WI38 (cell line): ENCODE results near the gene MME.

Experiments
- H3K4me3 ChIP-seq: 2 replicates; pipeline ENCODE4 v1.5.1; 2011; ENCODE audit warnings: low read depth, mild to moderate bottlenecking, control low read depth, low read length
- CTCF ChIP-seq: IDR thresholded peaks from 2 replicates; pipeline ENCODE4 v1.5.1; 2012; ENCODE audit warnings: low read depth, mild to moderate bottlenecking, control low read depth, low read length

MME gene

GRCh38 chr3:155179437-155179827 is 99.3 kb downstream of the MME start:
- TF ChIP-seq CTCF, result no peak

GRCh38 chr3:155179966-155180757 is 100.0 kb downstream of the MME start:
- TF ChIP-seq CTCF, result no peak
- H3K4me3 ChIP-seq, result no peak overlapping the region

More at GRCh38 chr3:155179437-155179827, 99.3 kb downstream of the MME start:
- no peak overlapping the region for H3K4me3 ChIP-seq

- no peak overlapping the region for H3K4me3 ChIP-seq
- TF ChIP-seq CTCF, result no peak
Observed at GRCh38 chr3:155182467-155182866, 102.3 kb downstream of the MME start.

- no peak overlapping the region for H3K4me3 ChIP-seq
- TF ChIP-seq CTCF, result no peak
Observed at GRCh38 chr3:155184011-155184410, 103.9 kb downstream of the MME start.

- H3K4me3 ChIP-seq, result no peak overlapping the region
- TF ChIP-seq CTCF, result no peak
Observed at GRCh38 chr3:155185631-155186071, 105.5 kb downstream of the MME start.

GRCh38 chr3:155188031-155188430 is 107.9 kb downstream of the MME start:
- H3K4me3 ChIP-seq, result no peak overlapping the region
- no peak for TF ChIP-seq CTCF

- no peak for TF ChIP-seq CTCF
- H3K4me3 ChIP-seq, result no peak overlapping the region
Observed at GRCh38 chr3:155189478-155189877, 109.4 kb downstream of the MME start.
